ENCODE results near the gene PAX7. TPM values are rescaled to one million over a fixed set of nuclear protein-coding genes. Genes with fewer than 3 reads are reported as not detected.
"Not testable (repeated sequence)": the region's sequence is repeated elsewhere in the genome, so short reads cannot be mapped to it uniquely, and the experiment has no call there.

PAX7 gene
- total RNA-seq, 4 donors from 2014 or later, result not detected

- no peak overlapping the region for H3K27ac ChIP-seq
- H3K27me3 ChIP-seq, result no peaks in the 10 kb centered on the region
- H3K9me3 ChIP-seq, result peaks cover 0 to 27% (median 0%) of the 10 kb centered on the region in 4 donors
- TF ChIP-seq POLR2A (IDR thresholded peaks at IDR 0.05) (no peak), EP300 (IDR thresholded peaks at IDR 0.05) (no peak), CTCF (IDR thresholded peaks at IDR 0.05) (no peak)
- no peaks in the 10 kb centered on the region for H3K36me3 ChIP-seq
- H3K4me3 ChIP-seq, result no peak overlapping the region
- DNase-seq (ENCODE audit: low spot score in 2 of 2), result no peak
- 85 to 90% methylated on average over 3 of the region's 3 CpGs for WGBS, 2 donors
- H3K4me1 ChIP-seq, result no peaks in the 10 kb centered on the region
Measured at GRCh38 chr1:18760156-18760555, 129.5 kb downstream of the PAX7 start.

GRCh38 chr1:18761948-18762840 is 131.5 kb downstream of the PAX7 start:
- WGBS, 2 donors, result 43 to 52% methylated on average over 13 to 14 of the region's 14 CpGs
- DNase-seq (ENCODE audit: low spot score in 2 of 2), result no peak
- H3K27ac ChIP-seq, result no peak overlapping the region
- no peak overlapping the region for H3K4me3 ChIP-seq
- TF ChIP-seq POLR2A (IDR thresholded peaks at IDR 0.05) (no peak), EP300 (IDR thresholded peaks at IDR 0.05) (no peak), CTCF (IDR thresholded peaks at IDR 0.05) (no peak)
- H3K36me3 ChIP-seq, result no peaks in the 10 kb centered on the region
- peaks cover 0 to 14% of the 10 kb centered on the region in 2 donors for H3K27me3 ChIP-seq
- H3K9me3 ChIP-seq, result peaks cover 0 to 10% (median 0%) of the 10 kb centered on the region in 4 donors
- H3K4me1 ChIP-seq, result no peaks in the 10 kb centered on the region

- peaks cover 0 to 17% of the 10 kb centered on the region in 2 donors for H3K27me3 ChIP-seq
- no peak for DNase-seq (ENCODE audit: low spot score in 2 of 2)
- no peaks in the 10 kb centered on the region for H3K9me3 ChIP-seq
- WGBS, 2 donors, result 43 to 64% methylated on average over 6 to 7 of the region's 7 CpGs
- TF ChIP-seq CTCF (IDR thresholded peaks at IDR 0.05) (no peak), POLR2A (IDR thresholded peaks at IDR 0.05) (no peak), EP300 (IDR thresholded peaks at IDR 0.05) (no peak)
- no peaks in the 10 kb centered on the region for H3K36me3 ChIP-seq
- no peak overlapping the region for H3K4me3 ChIP-seq
- H3K4me1 ChIP-seq, result no peaks in the 10 kb centered on the region
- no peak overlapping the region for H3K27ac ChIP-seq
Measured at GRCh38 chr1:18764362-18764761, 133.7 kb downstream of the PAX7 start.

- Histone ChIP-seq H3K4me3 (no peak overlapping the region), H3K36me3 (no peaks in the 10 kb centered on the region), H3K4me1 (no peaks in the 10 kb centered on the region), H3K27ac (no peak overlapping the region), H3K9me3 (no peaks in the 10 kb centered on the region), H3K27me3 (peaks cover 0 to 22% of the 10 kb centered on the region in 2 donors)
- no peak for DNase-seq (ENCODE audit: low spot score in 2 of 2)
- TF ChIP-seq POLR2A (IDR thresholded peaks at IDR 0.05), result no peak
- no peak for TF ChIP-seq EP300 (IDR thresholded peaks at IDR 0.05)
- no peak for TF ChIP-seq CTCF (IDR thresholded peaks at IDR 0.05)
- WGBS, 2 donors, result 81% methylated on average over 7 of the region's 7 CpGs
Measured at GRCh38 chr1:18765725-18766124, 135.1 kb downstream of the PAX7 start.

- no peak for DNase-seq (ENCODE audit: low spot score in 2 of 2)
- TF ChIP-seq EP300 (IDR thresholded peaks at IDR 0.05) (no peak), POLR2A (IDR thresholded peaks at IDR 0.05) (no peak), CTCF (IDR thresholded peaks at IDR 0.05) (no peak)
- Histone ChIP-seq H3K4me1 (no peaks in the 10 kb centered on the region), H3K4me3 (no peak overlapping the region), H3K36me3 (no peaks in the 10 kb centered on the region), H3K27me3 (peaks cover 0 to 22% of the 10 kb centered on the region in 2 donors), H3K9me3 (no peaks in the 10 kb centered on the region), H3K27ac (no peak overlapping the region)
- 74 to 80% methylated on average over 2 of the region's 2 CpGs for WGBS, 2 donors
Measured at GRCh38 chr1:18766328-18766727, 135.7 kb downstream of the PAX7 start.

- not testable (repeated sequence) for H3K4me3 ChIP-seq; H3K36me3 ChIP-seq; H3K9me3 ChIP-seq; DNase-seq (ENCODE audit: low spot score in 2 of 2); H3K4me1 ChIP-seq; H3K27ac ChIP-seq
- 66 to 73% methylated on average over 5 of the region's 5 CpGs for WGBS, 2 donors
- H3K27me3 ChIP-seq, result peaks cover 0 to 24% of the 10 kb centered on the region in 2 donors
Measured at GRCh38 chr1:18767576-18767975, 136.9 kb downstream of the PAX7 start.
